Mesendoderm (in vitro differentiated cells): ENCODE data around the gene PTTG1.
A peak's percentile ranks its signal among the peaks of the same experiment; 100 is the strongest.

Experiments used
- DNase-seq: peaks from one replicate; pipeline ENCODE4 v3.0.0; 2013
- H2AK5ac ChIP-seq: 2 replicates; pipeline ENCODE4 v1.6.1; 2013; ENCODE audit warnings: low read length, inconsistent platforms
- H2BK120ac ChIP-seq: 2 replicates; pipeline ENCODE4 v1.6.1; 2013; ENCODE audit warnings: low read depth, mild to moderate bottlenecking, low read length, moderate library complexity, mixed read lengths
- H2BK15ac ChIP-seq: replicated peaks from 2 replicates; pipeline ENCODE4 v1.6.1; 2013; ENCODE audit warnings: low read depth, mild to moderate bottlenecking, moderate library complexity
- H2BK5ac ChIP-seq: 2 replicates; pipeline ENCODE4 v1.6.1; 2013; ENCODE audit warnings: low read length, inconsistent platforms
- H3K18ac ChIP-seq: 2 replicates; pipeline ENCODE4 v1.6.1; 2013; ENCODE audit warnings: mild to moderate bottlenecking, low read length, mixed read lengths
- H3K23ac ChIP-seq: one replicate; pipeline ENCODE4 v1.6.1; 2013; ENCODE audit warnings: low read length
- H3K27ac ChIP-seq: 2 replicates; pipeline ENCODE4 v1.5.1; 2013; ENCODE audit warnings: low read depth, mild to moderate bottlenecking, inconsistent platforms, low read length, moderate library complexity
- H3K27me3 ChIP-seq: 2 replicates; pipeline ENCODE4 v1.6.1; 2013; ENCODE audit warnings: low read length, control low read depth, mild to moderate bottlenecking, inconsistent platforms; ENCODE audit not compliant: insufficient read depth, poor library complexity
- H3K36me3 ChIP-seq: 2 replicates; pipeline ENCODE4 v1.6.1; 2013; ENCODE audit warnings: low read length, inconsistent platforms; ENCODE audit not compliant: control insufficient read depth, insufficient read depth
- H3K4ac ChIP-seq: one replicate; pipeline ENCODE4 v1.6.1; 2013; ENCODE audit warnings: low read depth, mild to moderate bottlenecking, low read length, moderate library complexity
- H3K4me1 ChIP-seq: 2 replicates; pipeline ENCODE4 v1.6.1; 2013; ENCODE audit warnings: low read depth, low read length, inconsistent platforms; ENCODE audit not compliant: control insufficient read depth
- H3K4me2 ChIP-seq: 2 replicates; pipeline ENCODE4 v1.6.1; 2013; ENCODE audit warnings: low read length
- H3K4me3 ChIP-seq: 2 replicates; pipeline ENCODE4 v1.5.1; 2013; ENCODE audit warnings: mild to moderate bottlenecking, low read length
- H3K56ac ChIP-seq: one replicate; pipeline ENCODE4 v1.6.1; 2013; ENCODE audit warnings: low read length
- H3K79me1 ChIP-seq: 2 replicates; pipeline ENCODE4 v1.6.1; 2013; ENCODE audit warnings: low read length, inconsistent platforms
- H3K79me2 ChIP-seq: 2 replicates; pipeline ENCODE4 v1.6.1; 2013; ENCODE audit warnings: mild to moderate bottlenecking, low read length; ENCODE audit not compliant: control insufficient read depth, insufficient read depth
- H3K9ac ChIP-seq: 2 replicates; pipeline ENCODE4 v1.6.1; 2013; ENCODE audit warnings: low read length, inconsistent platforms
- H4K5ac ChIP-seq: one replicate; pipeline ENCODE4 v1.6.1; 2013; ENCODE audit warnings: low read length
- H4K8ac ChIP-seq: one replicate; pipeline ENCODE4 v1.6.1; 2013; ENCODE audit warnings: low read depth, mild to moderate bottlenecking, control low read depth, low read length, moderate library complexity
- WGBS: extraction: QIAGEN DNeasy Blood & Tissue Kit; methylation state at CpG from one replicate; pipeline ENCODE4 v1.1.7; 2013; ENCODE audit warnings: low lambda C conversion rate, missing lambda C conversion rate; ENCODE audit not compliant: insufficient coverage; ENCODE audit errors: extremely low coverage; 5-methylcytosine and 5-hydroxymethylcytosine counted together

Gene PTTG1

GRCh38 chr5:160390787-160391696 lies 30.6 kb upstream of the PTTG1 start:
- Histone ChIP-seq H3K56ac (no peak overlapping the region), H3K4me1 (no peaks in the 10 kb centered on the region), H2AK5ac (no peak overlapping the region), H3K4ac (no peak overlapping the region), H3K18ac (no peak overlapping the region), H4K5ac (no peak overlapping the region), H2BK5ac (no peak overlapping the region), H3K4me3 (no peak overlapping the region), H3K9ac (no peak overlapping the region), H4K8ac (no peak overlapping the region), H3K27ac (no peak overlapping the region), H2BK15ac (no peak overlapping the region), H3K4me2 (no peak overlapping the region), H2BK120ac (no peak overlapping the region), H3K79me2 (no peaks in the 10 kb centered on the region), H3K27me3 (no peaks in the 10 kb centered on the region), H3K36me3 (no peaks in the 10 kb centered on the region), H3K23ac (no peak overlapping the region), H3K79me1 (no peaks in the 10 kb centered on the region)
- WGBS = no CpG with 5 or more reads among the region's 8 CpGs
- DNase-seq = peak; percentile 23

DNA sequence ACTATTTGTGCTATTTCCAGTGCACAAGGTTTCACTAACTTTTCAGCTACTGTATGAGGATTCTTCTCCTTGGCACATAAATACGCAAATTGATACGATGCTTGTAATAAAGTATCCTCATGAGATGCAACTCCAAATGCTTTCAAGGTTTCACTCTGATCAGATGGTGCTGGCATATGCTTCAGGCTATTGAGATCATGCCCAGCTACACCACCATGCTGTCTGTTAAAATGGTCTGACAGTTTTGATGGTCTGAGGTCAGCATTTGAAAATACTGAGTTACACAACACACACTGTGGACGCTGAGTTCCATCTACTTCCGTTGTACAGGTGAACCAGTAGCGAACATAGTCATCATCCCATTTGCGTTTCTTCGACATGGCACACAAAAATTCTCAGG lies 26.5 kb upstream of the PTTG1 start:
- H4K8ac ChIP-seq = no peak overlapping the region
- no peak overlapping the region for H2AK5ac ChIP-seq
- no peak for DNase-seq
- H3K56ac ChIP-seq = no peak overlapping the region
- H3K36me3 ChIP-seq = no peaks in the 10 kb centered on the region
- H3K79me1 ChIP-seq = no peaks in the 10 kb centered on the region
- no peak overlapping the region for H2BK15ac ChIP-seq
- peaks cover under 1% of the 10 kb centered on the region for H3K4me1 ChIP-seq
- no peak overlapping the region for H3K18ac ChIP-seq
- no peak overlapping the region for H3K23ac ChIP-seq
- H3K27ac ChIP-seq = no peak overlapping the region
- H4K5ac ChIP-seq = no peak overlapping the region
- no peak overlapping the region for H3K4me3 ChIP-seq
- H2BK120ac ChIP-seq = no peak overlapping the region
- H2BK5ac ChIP-seq = no peak overlapping the region
- no peak overlapping the region for H3K9ac ChIP-seq
- no peak overlapping the region for H3K4me2 ChIP-seq
- no peaks in the 10 kb centered on the region for H3K79me2 ChIP-seq
- WGBS = no CpG with 5 or more reads among the region's 7 CpGs
- no peaks in the 10 kb centered on the region for H3K27me3 ChIP-seq
- no peak overlapping the region for H3K4ac ChIP-seq

DNA sequence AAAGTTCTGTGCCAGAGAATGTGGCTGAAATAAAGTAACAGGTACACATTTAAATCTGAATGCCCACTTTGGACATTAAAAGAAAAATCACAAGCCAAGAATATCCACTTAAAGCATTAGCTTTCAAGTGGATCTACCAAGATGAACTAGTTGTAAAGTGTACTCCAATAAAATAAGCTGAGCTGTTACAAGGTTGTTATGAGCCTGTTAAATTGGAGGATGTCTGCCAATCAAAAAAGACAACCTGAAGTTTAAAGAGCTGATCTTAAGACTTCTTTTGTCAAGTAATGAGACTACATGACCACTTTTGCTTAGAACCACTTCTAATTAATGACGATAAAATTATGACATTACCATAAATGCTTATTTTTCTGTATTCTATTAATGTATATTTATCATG lies 24.2 kb upstream of the PTTG1 start:
- Histone ChIP-seq H3K4me1 (peaks cover 3% of the 10 kb centered on the region), H3K9ac (no peak overlapping the region), H2BK5ac (no peak overlapping the region), H3K23ac (no peak overlapping the region), H3K4me3 (no peak overlapping the region), H4K5ac (no peak overlapping the region), H3K4me2 (no peak overlapping the region), H3K56ac (no peak overlapping the region), H3K79me1 (no peaks in the 10 kb centered on the region), H3K79me2 (no peaks in the 10 kb centered on the region), H2BK15ac (no peak overlapping the region), H3K4ac (no peak overlapping the region), H3K36me3 (no peaks in the 10 kb centered on the region), H2AK5ac (no peak overlapping the region), H3K27ac (no peak overlapping the region), H4K8ac (no peak overlapping the region), H2BK120ac (no peak overlapping the region), H3K18ac (no peak overlapping the region), H3K27me3 (no peaks in the 10 kb centered on the region)
- WGBS = no CpG with 5 or more reads among the region's 1 CpG
- no peak for DNase-seq

DNA sequence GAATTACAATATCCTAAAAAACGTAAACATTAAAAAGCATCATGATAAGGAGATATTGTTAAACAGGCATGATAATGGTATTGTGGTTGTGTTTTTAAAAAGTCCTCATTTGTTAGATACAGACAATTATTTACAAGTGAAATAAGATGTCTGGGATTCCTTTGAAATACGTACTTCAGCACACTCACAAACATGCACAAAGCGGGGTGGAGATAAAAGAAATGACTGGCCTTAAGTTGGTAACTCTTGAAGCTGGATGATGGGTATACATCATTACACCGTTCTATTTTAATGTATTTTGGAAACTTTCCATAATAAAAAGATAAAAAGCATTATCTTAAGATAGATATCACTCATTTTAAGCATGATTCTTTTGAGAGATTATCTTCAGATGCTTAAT lies 22.8 kb upstream of the PTTG1 start:
- WGBS = no CpG with 5 or more reads among the region's 4 CpGs
- Histone ChIP-seq H3K56ac (no peak overlapping the region), H3K4me3 (no peak overlapping the region), H4K5ac (no peak overlapping the region), H3K27me3 (no peaks in the 10 kb centered on the region), H3K18ac (no peak overlapping the region), H3K79me1 (no peaks in the 10 kb centered on the region), H3K4me2 (no peak overlapping the region), H3K4me1 (peaks cover 3% of the 10 kb centered on the region), H2BK120ac (no peak overlapping the region), H3K23ac (no peak overlapping the region), H3K27ac (no peak overlapping the region), H2BK15ac (no peak overlapping the region), H3K36me3 (peaks cover 2% of the 10 kb centered on the region), H2BK5ac (no peak overlapping the region), H3K79me2 (no peaks in the 10 kb centered on the region), H3K9ac (no peak overlapping the region), H3K4ac (no peak overlapping the region), H4K8ac (no peak overlapping the region), H2AK5ac (no peak overlapping the region)
- DNase-seq = no peak

DNA sequence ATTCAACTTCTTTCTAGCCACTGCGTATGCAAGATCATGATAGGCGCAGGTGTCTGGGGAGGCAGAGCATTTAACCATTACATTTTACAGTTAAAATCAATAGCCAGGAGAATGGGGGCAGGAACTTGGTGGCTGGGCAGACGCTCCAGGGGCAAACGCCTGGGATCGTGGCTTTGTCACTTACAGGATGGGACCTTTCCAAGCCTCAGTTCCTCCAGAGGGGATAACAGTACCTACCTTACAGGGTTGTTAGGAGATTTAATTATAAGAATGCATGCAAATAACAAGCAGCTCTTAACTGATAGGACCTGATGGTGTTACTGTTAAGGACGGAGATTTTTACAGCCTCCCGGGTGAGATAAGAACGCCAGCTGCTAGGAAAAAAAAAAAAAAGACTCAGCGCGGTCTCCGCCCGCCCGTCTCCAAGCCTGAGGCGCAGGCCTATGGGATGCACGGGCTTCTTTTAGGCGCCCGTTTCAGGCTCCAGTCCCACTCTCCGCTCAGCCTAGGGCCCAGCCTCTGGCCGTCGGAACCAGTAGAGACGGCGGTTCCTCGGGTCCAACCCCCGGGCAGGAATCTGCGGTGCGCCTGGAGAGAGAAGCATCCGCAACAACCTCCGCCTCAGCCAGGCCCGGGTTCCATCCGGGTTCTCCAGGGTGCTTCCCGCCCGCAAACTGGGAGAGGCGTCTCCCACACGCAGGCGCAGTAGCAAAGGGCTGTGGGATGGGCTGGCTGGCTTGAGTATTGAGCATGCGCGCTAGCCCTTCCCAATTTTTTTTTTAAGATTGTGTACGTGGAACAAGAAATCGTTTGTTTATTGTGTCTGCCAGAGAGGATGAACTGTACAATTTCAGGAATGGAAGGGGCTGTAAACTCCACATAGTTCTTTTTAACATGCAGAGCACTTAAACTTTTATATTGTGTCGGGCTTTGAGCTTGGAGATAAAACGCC lies 22.0 kb upstream of the PTTG1 start, which contains the start of gene FAM200C:
Gene FAM200C, minus strand, starts transcription at position 653 of the 952 bp plus-strand sequence. CDS start 4,564 bp downstream, outside the sequence.
- peak within 1 kb of the TSS; percentile 76 for H3K4me2 ChIP-seq
- peak within 1 kb of the TSS; percentile 95 for H3K27ac ChIP-seq
- peak within 1 kb of the TSS; percentile 97 for H3K18ac ChIP-seq
- H2BK5ac ChIP-seq = peak within 1 kb of the TSS; percentile 89
- peak within 1 kb of the TSS; percentile 94 for H3K56ac ChIP-seq
- H3K4ac ChIP-seq = peak within 1 kb of the TSS; percentile 71
- peak within 1 kb of the TSS; percentile 53 for H3K4me3 ChIP-seq
- peaks cover 2% of the 10 kb centered on the region for H3K36me3 ChIP-seq
- no peak within 1 kb of the TSS for H3K23ac ChIP-seq
- DNase-seq = peak; percentile 98
- peak within 1 kb of the TSS; percentile 91 for H2AK5ac ChIP-seq
- H4K5ac ChIP-seq = peak within 1 kb of the TSS; percentile 100
- no peaks in the 10 kb centered on the region for H3K79me2 ChIP-seq
- no CpG with 5 or more reads among the region's 41 CpGs for WGBS
- H3K27me3 ChIP-seq = no peaks in the 10 kb centered on the region
- peak within 1 kb of the TSS; percentile 100 for H4K8ac ChIP-seq
- peak within 1 kb of the TSS; percentile 47 for H2BK120ac ChIP-seq
- no peak within 1 kb of the TSS for H2BK15ac ChIP-seq
- H3K9ac ChIP-seq = peak within 1 kb of the TSS; percentile 90
- H3K79me1 ChIP-seq = no peaks in the 10 kb centered on the region
- peaks cover 3% of the 10 kb centered on the region for H3K4me1 ChIP-seq
